Testis (tissue), 2 donors: Measurements from ENCODE around the gene RPAP3.

Experiments used
- POLR2A ChIP-seq: fragments of 450-650 bp; IDR thresholded peaks from one replicate; pipeline ENCODE4 v1.6.1; 2017; ENCODE audit warnings: antibody characterized with exemption, mild to moderate bottlenecking, moderate library complexity
- TF ChIP-seq, protein P1 (sequence below), 3 experiments: fragments of 450-650 bp in 2 of 3; fragments of 200-600 bp in 1 of 3; sonication (generic) in 1 of 3; IDR thresholded peaks; one replicate each; pipeline ENCODE4 v1.5.1; 2016 to 2019; ENCODE audit warnings: antibody characterized with exemption in 3 of 3, mild to moderate bottlenecking in 2 of 3, moderate library complexity in 1 of 3

DNA sequence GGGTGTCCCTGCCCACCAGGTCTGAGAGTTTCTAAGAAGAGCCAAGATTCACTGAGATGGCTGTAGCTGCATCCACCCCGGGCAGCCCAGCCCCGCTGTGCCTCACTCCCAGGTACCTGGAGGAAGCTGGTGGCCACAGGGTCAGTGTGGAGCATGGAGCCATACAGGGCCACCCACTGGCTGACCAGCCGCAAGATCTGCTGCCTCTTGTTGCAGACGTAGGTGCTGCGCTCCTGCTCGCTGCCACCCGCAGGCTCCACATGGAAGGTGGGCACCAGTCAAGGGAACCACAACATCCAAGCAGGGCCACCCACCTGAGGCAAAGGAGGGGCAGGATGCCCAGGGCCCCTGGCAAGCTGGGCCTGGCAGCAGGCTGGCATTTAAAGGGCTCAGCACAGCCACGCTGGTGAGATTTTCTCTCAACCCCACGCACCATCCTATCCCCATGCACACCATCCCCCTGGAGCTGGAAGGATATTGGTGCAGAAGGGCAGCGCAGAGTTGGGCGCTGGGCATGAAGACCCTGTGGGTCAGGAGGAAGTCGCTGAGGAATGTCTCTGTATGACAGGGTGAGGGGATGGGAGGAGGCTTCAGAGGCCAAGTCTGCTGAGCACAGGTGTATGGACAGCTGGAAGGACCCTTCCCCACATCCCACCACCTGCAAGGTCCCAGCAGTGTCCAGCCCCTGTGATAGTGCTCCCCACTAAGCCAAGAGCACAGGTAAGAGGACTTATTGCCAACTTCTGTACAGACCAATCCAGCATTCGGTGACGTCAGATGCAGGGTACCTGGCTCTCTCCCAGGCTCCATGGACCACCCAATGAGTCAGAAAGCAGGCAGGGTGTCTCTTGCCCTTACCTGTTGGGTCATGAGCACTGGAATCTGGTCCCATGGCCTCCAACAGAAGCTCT lies 42.0 kb upstream of the RPAP3 start:
- TF ChIP-seq, protein P1, sequence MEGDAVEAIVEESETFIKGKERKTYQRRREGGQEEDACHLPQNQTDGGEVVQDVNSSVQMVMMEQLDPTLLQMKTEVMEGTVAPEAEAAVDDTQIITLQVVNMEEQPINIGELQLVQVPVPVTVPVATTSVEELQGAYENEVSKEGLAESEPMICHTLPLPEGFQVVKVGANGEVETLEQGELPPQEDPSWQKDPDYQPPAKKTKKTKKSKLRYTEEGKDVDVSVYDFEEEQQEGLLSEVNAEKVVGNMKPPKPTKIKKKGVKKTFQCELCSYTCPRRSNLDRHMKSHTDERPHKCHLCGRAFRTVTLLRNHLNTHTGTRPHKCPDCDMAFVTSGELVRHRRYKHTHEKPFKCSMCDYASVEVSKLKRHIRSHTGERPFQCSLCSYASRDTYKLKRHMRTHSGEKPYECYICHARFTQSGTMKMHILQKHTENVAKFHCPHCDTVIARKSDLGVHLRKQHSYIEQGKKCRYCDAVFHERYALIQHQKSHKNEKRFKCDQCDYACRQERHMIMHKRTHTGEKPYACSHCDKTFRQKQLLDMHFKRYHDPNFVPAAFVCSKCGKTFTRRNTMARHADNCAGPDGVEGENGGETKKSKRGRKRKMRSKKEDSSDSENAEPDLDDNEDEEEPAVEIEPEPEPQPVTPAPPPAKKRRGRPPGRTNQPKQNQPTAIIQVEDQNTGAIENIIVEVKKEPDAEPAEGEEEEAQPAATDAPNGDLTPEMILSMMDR (IDR thresholded peaks at IDR 0.05): no peak
- no peak for TF ChIP-seq POLR2A
